Cortex of kidney (tissue), 1 donor: ENCODE results near the gene LRFN2.

Experiments used
- DNase-seq: peaks from one replicate; lab custom pipeline; 2025; lab: John Stamatoyannopoulos, UW

LRFN2 gene

DNA sequence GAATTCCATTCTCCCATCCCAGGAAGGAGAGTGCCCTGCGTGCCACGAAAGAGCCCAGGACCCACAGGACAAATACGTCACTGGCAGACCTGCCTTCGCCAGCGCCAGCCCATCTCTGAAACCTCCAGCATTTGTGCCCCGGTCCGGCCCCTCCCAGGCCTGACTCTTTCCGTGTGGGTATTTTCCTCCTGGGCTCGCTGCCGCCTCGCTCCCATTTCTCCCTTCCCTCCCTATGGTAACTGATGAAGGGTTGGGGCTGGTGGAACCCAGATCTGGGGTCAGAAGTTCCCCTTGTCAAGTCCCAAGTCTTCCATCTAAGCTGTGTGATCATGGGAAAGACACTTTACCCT lies 208.5 kb downstream of the LRFN2 start:
- DNase-seq, result no peak

DNA sequence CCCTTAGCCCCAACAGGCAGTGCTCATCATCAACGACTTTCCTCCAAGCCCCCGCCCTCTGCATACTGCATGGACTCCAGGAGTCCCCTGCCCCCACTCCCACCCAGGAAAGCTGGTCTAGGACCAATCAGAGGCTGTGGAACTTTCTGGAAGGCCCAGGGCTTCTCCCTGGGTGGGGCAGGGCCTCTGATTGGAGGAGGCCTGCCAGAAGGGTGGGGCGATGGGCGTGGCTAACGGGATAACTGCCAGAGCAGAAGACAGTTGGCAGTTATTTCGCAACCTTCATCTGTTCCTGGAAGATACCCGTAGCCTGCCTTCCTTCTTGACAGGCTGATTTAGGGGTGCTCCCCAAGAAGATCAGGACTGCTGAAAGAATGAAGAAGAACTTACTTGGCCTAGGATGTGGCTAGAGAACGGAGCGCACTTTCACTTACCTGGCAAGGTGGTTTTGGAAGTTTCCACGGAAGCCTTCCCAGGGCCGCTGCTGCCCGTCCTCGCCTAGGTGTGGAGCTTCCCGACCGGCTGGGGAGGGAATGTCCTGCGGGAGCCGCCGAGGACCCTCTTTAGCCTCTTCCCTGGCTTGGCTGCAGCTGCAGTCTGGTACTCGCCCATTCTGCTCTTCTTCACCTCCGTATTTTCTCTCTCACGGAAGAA lies 209.0 kb downstream of the LRFN2 start:
- DNase-seq, result no peak

DNA sequence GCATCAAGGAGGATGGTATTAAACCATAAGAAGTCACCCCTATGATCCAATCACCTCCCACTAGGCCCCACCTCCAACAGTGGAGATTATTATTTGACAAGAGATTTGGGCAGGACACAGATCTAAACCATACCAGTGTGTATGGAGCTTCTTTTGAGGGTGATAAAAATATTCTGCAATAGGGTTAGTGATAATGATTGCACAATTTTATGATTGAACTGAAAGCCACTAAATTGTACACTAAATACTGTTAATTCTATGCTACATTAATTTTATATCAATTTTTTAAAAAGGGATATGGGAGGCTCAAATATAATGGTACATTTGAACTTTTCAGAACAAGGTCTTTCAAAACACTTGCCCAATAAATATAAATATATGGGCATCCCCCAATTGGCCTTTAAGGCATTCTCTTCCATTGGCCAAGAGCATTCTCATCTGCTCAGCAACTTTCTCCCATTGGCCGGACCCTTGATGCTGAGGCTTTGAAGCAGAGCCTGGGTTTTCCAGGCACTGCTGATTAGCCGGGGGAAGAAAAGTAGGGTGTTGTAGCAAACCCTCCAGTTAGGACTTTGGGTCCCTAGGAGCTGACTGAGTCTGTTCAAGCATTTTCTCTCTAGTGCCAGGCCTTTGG lies 209.9 kb downstream of the LRFN2 start:
- no peak for DNase-seq

DNA sequence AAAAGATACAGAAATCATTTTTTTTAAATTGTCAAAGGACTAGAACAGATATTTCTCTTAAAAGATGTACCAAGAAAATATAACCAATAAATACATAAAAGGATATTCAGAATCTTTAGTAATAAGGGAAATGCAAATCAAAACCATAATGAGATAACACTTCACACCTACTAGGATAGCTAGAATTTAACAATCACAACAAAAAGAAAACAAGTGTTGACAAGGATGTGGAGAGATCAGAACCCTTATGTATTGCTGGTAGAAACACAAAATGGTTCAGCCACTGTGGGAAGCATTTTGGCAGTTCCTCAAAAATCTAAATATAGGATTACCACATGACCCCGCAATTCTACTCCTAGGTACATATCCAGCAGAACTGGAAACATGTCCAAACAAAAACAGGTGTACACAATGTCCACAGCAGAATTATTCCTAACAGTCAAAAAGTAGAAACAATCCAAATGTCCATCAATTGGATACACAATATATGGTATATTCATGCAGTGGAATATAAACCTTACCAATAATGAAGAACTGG lies 211.0 kb downstream of the LRFN2 start:
- DNase-seq, result no peak

DNA sequence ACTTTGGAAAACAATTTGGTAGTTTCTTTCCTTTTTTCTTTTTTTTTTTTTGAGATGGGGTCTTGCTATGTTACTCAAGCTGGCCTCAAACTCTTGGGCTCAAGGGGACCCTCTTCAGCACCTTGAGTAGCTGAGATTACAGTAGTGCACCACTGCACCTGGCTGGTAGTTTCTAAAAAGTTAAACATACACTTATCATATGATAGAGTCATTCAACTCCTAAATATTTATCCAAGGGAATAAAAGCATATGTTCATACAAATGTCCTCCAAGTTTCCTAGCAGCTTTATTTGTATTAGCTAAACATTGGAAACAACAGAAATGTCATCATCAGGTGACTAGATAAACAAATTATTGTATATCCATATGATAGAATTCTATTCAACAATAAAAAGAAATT lies 213.9 kb downstream of the LRFN2 start:
- no peak for DNase-seq

DNA sequence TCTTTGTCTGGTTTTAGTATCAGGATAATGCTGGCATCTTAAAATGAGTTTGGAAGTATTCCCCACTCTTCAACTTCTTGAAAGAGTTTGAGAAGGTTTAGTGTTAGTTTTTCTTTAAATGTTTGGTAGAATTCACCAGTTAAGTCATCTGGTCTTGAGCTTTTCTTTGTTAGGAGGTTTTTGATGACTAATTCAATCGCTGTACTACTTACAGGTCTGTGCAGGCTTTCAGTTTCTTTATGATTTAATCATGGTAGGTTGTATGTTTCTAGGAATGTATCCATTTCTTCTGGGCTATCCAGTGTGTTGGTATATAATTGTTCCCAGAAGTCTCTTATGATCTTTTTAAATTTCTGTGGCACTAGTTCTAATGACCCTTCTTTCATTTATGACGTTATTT lies 215.5 kb downstream of the LRFN2 start:
- DNase-seq, result no peak

DNA sequence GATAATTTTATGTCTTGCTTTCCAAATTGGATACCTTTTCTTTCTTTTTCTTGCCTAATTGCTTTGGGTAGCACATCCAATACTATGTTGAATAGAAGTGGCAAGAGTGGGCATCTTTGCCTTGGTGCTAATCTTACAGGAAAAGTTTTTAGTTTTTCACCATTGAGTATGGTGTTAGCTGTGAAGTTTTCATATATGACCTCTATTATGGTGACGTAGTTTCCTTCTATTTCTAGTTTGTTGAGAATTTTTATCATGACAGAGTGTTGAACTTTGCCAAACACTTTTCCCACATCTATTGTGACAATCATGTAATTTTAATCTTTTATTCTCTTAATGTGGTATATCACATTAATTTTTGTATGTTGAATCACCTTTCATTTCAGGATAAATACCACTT lies 216.1 kb downstream of the LRFN2 start:
- no peak for DNase-seq

GRCh38 chr6:40369891-40370290 lies 217.3 kb downstream of the LRFN2 start:
- DNase-seq, result no peak

DNA sequence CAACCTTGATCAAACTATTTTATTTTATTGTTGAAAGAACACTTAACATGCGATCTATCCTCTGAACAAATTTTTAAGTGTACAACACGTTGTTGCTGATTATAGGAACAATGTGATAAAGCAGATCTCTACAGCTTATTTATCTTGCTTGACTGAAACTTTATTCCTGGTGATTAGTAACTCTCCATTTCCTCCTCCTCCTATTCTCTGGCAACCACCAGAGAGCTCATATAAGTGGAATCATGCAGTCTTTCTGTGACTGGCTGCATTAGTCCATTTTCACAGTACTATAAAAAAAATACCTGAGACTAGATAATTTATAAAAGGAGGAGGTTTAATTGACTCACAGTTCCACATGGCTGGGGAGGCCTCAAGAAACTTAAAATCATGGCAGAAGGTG lies 218.1 kb downstream of the LRFN2 start:
- DNase-seq, result no peak

DNA sequence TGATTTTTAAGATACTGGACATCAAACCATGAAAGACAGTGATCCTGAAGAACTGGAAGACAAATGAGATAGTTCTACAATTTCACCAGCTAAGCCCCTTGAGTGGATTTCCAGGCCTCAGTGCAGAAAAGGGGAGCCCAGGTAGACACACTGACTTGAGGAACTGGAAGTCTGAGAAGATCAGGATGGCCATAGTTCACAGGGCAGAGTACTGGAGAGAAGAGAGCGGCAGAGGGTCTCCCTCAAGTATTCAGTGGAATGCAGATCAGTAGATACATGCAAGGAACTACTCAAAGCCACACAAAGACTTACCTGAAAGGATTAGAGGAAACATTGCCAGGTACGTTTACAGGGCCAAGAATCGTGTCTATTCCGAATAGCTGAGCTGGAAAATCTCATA lies 224.3 kb downstream of the LRFN2 start:
- no peak for DNase-seq

- no peak for DNase-seq
These were observed 227.4 kb downstream of the LRFN2 start for GRCh38 chr6:40359808-40360207.

DNA sequence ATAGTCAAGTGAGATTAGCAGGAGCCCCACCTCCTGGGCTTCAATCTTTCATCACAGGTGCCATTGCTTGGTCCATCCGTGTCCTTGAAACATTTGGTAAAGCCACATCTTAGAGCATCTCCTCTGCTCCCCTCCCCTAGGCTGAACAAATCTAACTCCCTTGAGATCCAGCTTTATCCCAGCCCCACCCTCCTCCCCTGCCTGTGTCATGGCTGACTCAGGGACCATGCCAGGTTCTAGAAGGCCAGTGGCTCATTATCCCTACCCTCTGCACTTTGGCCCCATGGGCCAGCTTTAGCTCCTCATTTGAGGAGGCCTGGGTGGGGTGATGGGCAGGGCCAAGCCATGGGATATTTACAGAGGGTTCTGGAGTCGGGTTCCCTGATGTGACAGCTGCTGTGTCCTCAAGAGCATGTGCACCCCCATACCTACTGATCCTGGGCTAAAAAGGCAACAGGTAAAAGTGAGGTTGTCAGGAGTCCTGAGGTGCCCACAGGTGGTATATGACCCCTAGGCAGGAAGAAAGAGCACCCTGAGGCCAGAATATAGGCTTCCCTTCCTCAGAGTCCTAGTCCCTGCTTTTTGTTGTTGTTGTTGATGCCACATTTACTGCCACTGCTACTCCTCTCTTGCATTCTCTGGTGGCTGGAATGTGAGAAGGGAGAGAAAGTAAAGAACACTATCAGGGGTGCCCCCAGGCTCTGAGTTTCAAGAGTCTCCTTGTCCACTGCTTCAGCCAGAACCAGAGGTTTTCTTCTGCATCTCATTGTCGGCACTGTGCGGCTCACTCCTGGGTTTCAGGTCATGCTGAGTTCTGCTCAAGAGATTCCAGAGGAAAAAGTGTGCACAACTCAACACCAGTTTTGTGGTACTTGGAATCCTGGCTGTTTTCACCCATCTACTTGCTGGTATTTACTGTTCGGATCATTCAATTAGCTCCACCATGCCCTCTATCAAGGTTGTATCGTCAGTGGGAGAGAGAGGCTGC lies 228.4 kb downstream of the LRFN2 start:
- DNase-seq, result no peak

DNA sequence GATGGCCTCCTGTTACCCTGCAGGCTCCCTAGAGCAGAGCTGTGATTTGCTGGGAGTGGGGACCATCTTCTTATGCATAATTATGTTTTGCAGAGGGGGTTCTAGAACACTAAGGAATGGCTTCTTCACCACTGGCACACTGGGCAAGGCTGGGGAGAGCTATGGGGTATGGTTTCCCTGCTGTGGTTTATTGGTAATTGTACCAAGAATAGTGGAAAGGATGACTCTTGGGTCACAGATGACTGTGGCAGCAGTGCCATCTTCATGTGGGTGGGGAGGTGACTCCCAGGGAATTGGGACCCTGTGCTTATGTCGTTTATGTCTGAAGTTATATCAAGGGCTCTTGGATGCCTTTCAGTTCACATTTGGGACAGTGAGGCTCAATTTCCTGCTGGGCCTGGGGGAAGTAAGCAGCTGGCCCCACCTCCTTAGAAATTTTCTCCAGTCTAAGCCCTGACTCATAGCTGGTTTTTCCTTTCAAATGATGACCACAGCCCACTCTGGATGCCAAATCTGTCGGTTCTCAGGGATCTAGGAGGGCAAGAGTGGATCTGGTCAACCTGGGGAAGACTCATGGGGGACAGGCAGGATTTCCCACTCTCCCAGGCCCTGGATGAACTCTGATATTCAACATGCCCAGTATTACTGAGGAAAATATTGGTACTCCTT lies 230.8 kb downstream of the LRFN2 start:
- DNase-seq, result no peak

- no peak for DNase-seq
These were observed 231.6 kb downstream of the LRFN2 start for GRCh38 chr6:40355532-40355931.

- no peak for DNase-seq
These were observed 232.1 kb downstream of the LRFN2 start for GRCh38 chr6:40355066-40355465.

DNA sequence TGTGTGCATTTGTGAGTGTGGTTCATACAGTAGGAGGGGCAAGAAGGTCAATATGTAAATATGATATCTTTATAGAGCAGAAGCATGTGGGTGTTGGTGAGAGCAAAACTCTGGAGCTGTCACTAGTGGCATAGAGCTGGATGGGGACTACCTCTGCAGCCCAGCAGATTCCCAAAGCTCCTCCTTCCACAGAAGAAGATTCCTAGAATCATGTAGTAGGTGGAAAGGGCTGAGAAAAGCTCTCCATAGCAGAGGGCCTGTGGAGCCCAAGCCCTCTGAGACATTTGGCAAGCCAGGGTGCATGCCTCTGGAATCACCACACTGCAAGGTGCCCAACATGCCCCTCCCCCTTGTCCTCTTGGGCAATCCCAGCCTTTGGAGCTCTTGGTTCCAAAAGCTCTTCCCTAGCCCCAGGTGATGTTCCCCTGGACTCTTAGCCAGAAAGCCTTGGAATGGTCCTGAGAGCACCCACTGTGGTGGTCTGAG lies 233.2 kb downstream of the LRFN2 start:
- no peak for DNase-seq

GRCh38 chr6:40353197-40353966 lies 233.8 kb downstream of the LRFN2 start:
- no peak for DNase-seq

- DNase-seq, result no peak
These were observed 234.5 kb downstream of the LRFN2 start for GRCh38 chr6:40352527-40353170.

- no peak for DNase-seq
These were observed 235.2 kb downstream of the LRFN2 start for GRCh38 chr6:40352006-40352405.

- DNase-seq, result no peak
These were observed 236.4 kb downstream of the LRFN2 start for GRCh38 chr6:40350747-40351217.
